ENCODE measurements around the gene KRT25.
"Not testable (repeated sequence)": the region's sequence is repeated elsewhere in the genome, so short reads cannot be mapped to it uniquely, and the experiment has no call there.

The KRT25 gene

GRCh38 chr17:40751065-40751464 lies 4.1 kb downstream of the KRT25 start:
- DNase-seq, result no peak

- DNase-seq, result no peak
These were observed 4.7 kb downstream of the KRT25 start for GRCh38 chr17:40750391-40750790.

- DNase-seq, result not testable (repeated sequence)
These were observed 6.5 kb downstream of the KRT25 start for GRCh38 chr17:40748666-40749065.

GRCh38 chr17:40738553-40738952 lies 16.6 kb downstream of the KRT25 start:
- no peak for DNase-seq

GRCh38 chr17:40735016-40735415 lies 20.1 kb downstream of the KRT25 start:
- DNase-seq, result no peak

- DNase-seq, result no peak
These were observed 21.1 kb downstream of the KRT25 start for GRCh38 chr17:40734018-40734417.

- DNase-seq, result no peak
These were observed 24.2 kb downstream of the KRT25 start for GRCh38 chr17:40730970-40731369.

- no peak for DNase-seq
These were observed 27.5 kb downstream of the KRT25 start for GRCh38 chr17:40727447-40728231.

GRCh38 chr17:40726919-40727318 lies 28.2 kb downstream of the KRT25 start:
- DNase-seq, result no peak

- DNase-seq, result no peak
These were observed 30.5 kb downstream of the KRT25 start for GRCh38 chr17:40724656-40725055.

GRCh38 chr17:40722241-40722640 lies 32.9 kb downstream of the KRT25 start:
- DNase-seq, result no peak

- no peak for DNase-seq
These were observed 34.2 kb downstream of the KRT25 start for GRCh38 chr17:40720899-40721298.

- DNase-seq, result no peak
These were observed 36.2 kb downstream of the KRT25 start for GRCh38 chr17:40718930-40719329.

- no peak for DNase-seq
These were observed 37.4 kb downstream of the KRT25 start for GRCh38 chr17:40717776-40718175.

GRCh38 chr17:40714473-40714872 lies 40.7 kb downstream of the KRT25 start:
- DNase-seq, result no peak

- no peak for DNase-seq
These were observed 47.4 kb downstream of the KRT25 start for GRCh38 chr17:40707745-40708144.

GRCh38 chr17:40705584-40705983 lies 49.5 kb downstream of the KRT25 start:
- DNase-seq, result no peak

- DNase-seq, result no peak
These were observed 51.5 kb downstream of the KRT25 start, which contains the start of gene KRT24 for GRCh38 chr17:40703652-40704051. KRT24 (minus strand) TSS chr17:40703752; CDS start chr17:40703693, 59 bp downstream.

- DNase-seq, result no peak
These were observed 52.9 kb downstream of the KRT25 start for GRCh38 chr17:40702271-40702670.

GRCh38 chr17:40699853-40700252 lies 55.3 kb downstream of the KRT25 start:
- DNase-seq, result no peak

- DNase-seq, result no peak
These were observed 55.8 kb downstream of the KRT25 start for GRCh38 chr17:40699371-40699770.
